H1 (cell line): Measurements from ENCODE around the gene OTUD5.

Experiments used
- ATF3 ChIP-seq: IDR thresholded peaks from 2 replicates; pipeline ENCODE4 v1.6.1; 2011; ENCODE audit warnings: low read depth, mild to moderate bottlenecking, low read length; ENCODE audit not compliant: insufficient read depth
- CEBPB ChIP-seq: IDR thresholded peaks from 2 replicates; pipeline ENCODE4 v1.6.1; 2012; ENCODE audit warnings: low read depth, low read length
- GTF2F1 ChIP-seq: IDR thresholded peaks from 2 replicates; pipeline ENCODE4 v1.6.1; 2012; ENCODE audit warnings: low read depth, low read length, improper control_type of control experiment, borderline replicate concordance
- HDAC6 ChIP-seq: IDR thresholded peaks from one replicate; pipeline ENCODE4 v1.7.1; 2012; ENCODE audit warnings: low read depth, mild to moderate bottlenecking, inconsistent platforms, low read length, moderate library complexity
- MAFK ChIP-seq: IDR thresholded peaks from 2 replicates; pipeline ENCODE4 v1.6.1; 2012; ENCODE audit warnings: low read depth, mild to moderate bottlenecking, improper control_type of control experiment, low read length
- TF ChIP-seq, protein P1 (sequence below), 3 experiments: IDR thresholded peaks; 1 replicate in 2 of 3; 2 replicates in 1 of 3; pipeline versions ENCODE4 v1.5.1 to v1.6.1; 2011; ENCODE audit warnings: low read length in 3 of 3, mild to moderate bottlenecking in 3 of 3, inconsistent platforms in 2 of 3, low read depth in 1 of 3, moderate library complexity in 1 of 3; ENCODE audit not compliant: insufficient read depth in 1 of 3; ENCODE audit errors: control extremely low read depth in 1 of 3
- TF ChIP-seq, protein P2 (sequence below): IDR thresholded peaks from 2 replicates; pipeline ENCODE4 v1.6.1; 2011; ENCODE audit warnings: low read length, improper control_type of control experiment
- TF ChIP-seq, protein P3 (sequence below): IDR thresholded peaks from 2 replicates; pipeline ENCODE4 v1.6.1; 2012; ENCODE audit warnings: low read length, inconsistent platforms
- TF ChIP-seq, protein P4 (sequence below): IDR thresholded peaks from 2 replicates; pipeline ENCODE4 v1.6.1; 2012; ENCODE audit warnings: inconsistent platforms

- TF ChIP-seq, protein P1, sequence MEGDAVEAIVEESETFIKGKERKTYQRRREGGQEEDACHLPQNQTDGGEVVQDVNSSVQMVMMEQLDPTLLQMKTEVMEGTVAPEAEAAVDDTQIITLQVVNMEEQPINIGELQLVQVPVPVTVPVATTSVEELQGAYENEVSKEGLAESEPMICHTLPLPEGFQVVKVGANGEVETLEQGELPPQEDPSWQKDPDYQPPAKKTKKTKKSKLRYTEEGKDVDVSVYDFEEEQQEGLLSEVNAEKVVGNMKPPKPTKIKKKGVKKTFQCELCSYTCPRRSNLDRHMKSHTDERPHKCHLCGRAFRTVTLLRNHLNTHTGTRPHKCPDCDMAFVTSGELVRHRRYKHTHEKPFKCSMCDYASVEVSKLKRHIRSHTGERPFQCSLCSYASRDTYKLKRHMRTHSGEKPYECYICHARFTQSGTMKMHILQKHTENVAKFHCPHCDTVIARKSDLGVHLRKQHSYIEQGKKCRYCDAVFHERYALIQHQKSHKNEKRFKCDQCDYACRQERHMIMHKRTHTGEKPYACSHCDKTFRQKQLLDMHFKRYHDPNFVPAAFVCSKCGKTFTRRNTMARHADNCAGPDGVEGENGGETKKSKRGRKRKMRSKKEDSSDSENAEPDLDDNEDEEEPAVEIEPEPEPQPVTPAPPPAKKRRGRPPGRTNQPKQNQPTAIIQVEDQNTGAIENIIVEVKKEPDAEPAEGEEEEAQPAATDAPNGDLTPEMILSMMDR (IDR thresholded peaks at IDR 0.05; ENCODE audit: control extremely low read depth in 1 of 3, insufficient read depth in 1 of 3, low read depth in 1 of 3, low read length in 3 of 3) = no peak
- TF ChIP-seq GTF2F1 = no peak
- no peak for TF ChIP-seq ATF3
- TF ChIP-seq, protein P2, sequence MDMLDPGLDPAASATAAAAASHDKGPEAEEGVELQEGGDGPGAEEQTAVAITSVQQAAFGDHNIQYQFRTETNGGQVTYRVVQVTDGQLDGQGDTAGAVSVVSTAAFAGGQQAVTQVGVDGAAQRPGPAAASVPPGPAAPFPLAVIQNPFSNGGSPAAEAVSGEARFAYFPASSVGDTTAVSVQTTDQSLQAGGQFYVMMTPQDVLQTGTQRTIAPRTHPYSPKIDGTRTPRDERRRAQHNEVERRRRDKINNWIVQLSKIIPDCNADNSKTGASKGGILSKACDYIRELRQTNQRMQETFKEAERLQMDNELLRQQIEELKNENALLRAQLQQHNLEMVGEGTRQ = no peak
- TF ChIP-seq HDAC6 = no peak
- TF ChIP-seq, protein P3, sequence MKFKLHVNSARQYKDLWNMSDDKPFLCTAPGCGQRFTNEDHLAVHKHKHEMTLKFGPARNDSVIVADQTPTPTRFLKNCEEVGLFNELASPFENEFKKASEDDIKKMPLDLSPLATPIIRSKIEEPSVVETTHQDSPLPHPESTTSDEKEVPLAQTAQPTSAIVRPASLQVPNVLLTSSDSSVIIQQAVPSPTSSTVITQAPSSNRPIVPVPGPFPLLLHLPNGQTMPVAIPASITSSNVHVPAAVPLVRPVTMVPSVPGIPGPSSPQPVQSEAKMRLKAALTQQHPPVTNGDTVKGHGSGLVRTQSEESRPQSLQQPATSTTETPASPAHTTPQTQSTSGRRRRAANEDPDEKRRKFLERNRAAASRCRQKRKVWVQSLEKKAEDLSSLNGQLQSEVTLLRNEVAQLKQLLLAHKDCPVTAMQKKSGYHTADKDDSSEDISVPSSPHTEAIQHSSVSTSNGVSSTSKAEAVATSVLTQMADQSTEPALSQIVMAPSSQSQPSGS = no peak
- TF ChIP-seq MAFK = no peak
- TF ChIP-seq CEBPB = no peak
- TF ChIP-seq, protein P4, sequence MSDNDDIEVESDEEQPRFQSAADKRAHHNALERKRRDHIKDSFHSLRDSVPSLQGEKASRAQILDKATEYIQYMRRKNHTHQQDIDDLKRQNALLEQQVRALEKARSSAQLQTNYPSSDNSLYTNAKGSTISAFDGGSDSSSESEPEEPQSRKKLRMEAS = no peak
Measured at GRCh38 chrX:48913605-48914366, 43.6 kb downstream of the OTUD5 start.
